HG02884 (cell line): ENCODE measurements around the gene P2RY6.

Experiments used
- ATAC-seq: cut with Tn5 transposase; IDR thresholded peaks from one replicate; pipeline ENCODE4 v1.9.1; 2021; ENCODE audit warnings: mild to moderate bottlenecking, moderate library complexity; ENCODE audit not compliant: unreplicated experiment

Gene P2RY6

GRCh38 chr11:73295241-73295995 lies 23.3 kb downstream of the P2RY6 start:
- no peak for ATAC-seq

DNA sequence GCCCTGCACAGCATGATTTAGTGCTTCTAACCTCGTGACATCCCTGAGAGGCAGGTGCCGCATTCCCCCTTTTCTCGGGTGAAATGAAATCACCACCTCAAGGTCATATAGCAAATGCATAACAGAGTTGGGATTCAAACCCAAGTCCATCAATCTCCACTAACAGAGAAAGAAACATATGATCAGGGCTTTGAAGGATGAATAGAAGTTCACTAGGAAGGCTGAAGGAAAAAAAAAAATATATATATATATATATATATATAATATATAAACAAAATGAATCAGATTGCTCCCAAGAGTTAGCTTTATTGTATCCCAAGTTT lies 23.8 kb downstream of the P2RY6 start:
- ATAC-seq: no peak

DNA sequence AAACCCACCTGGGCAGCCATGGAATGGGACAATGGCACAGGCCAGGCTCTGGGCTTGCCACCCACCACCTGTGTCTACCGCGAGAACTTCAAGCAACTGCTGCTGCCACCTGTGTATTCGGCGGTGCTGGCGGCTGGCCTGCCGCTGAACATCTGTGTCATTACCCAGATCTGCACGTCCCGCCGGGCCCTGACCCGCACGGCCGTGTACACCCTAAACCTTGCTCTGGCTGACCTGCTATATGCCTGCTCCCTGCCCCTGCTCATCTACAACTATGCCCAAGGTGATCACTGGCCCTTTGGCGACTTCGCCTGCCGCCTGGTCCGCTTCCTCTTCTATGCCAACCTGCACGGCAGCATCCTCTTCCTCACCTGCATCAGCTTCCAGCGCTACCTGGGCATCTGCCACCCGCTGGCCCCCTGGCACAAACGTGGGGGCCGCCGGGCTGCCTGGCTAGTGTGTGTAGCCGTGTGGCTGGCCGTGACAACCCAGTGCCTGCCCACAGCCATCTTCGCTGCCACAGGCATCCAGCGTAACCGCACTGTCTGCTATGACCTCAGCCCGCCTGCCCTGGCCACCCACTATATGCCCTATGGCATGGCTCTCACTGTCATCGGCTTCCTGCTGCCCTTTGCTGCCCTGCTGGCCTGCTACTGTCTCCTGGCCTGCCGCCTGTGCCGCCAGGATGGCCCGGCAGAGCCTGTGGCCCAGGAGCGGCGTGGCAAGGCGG lies 24.5 kb downstream of the P2RY6 start:
- ATAC-seq: no peak

DNA sequence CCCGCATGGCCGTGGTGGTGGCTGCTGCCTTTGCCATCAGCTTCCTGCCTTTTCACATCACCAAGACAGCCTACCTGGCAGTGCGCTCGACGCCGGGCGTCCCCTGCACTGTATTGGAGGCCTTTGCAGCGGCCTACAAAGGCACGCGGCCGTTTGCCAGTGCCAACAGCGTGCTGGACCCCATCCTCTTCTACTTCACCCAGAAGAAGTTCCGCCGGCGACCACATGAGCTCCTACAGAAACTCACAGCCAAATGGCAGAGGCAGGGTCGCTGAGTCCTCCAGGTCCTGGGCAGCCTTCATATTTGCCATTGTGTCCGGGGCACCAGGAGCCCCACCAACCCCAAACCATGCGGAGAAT lies 25.1 kb downstream of the P2RY6 start:
- ATAC-seq: no peak

GRCh38 chr11:73297702-73298101 lies 25.6 kb downstream of the P2RY6 start:
- ATAC-seq: no peak

DNA sequence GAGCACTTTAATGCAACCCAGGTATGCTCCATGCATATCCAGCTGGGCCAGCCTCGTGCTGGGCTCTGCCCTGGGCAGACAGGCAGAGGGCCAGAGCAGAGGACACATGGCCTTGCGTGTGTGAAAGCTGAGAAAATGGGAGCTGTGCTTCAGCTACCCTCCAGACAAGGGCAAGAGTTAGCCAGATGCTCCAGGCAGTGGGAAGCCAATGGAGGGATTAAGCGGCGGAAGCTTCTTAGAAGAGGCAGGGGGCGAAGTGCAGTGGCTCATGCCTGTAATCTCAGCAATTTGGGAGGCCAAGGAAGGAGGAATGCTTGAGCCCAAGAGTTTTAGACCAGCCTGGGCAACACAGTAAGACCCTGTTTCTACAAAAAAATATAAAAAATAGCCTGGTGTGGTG lies 26.1 kb downstream of the P2RY6 start:
- ATAC-seq: no peak

GRCh38 chr11:73299751-73300150 lies 27.6 kb downstream of the P2RY6 start:
- ATAC-seq: no peak

DNA sequence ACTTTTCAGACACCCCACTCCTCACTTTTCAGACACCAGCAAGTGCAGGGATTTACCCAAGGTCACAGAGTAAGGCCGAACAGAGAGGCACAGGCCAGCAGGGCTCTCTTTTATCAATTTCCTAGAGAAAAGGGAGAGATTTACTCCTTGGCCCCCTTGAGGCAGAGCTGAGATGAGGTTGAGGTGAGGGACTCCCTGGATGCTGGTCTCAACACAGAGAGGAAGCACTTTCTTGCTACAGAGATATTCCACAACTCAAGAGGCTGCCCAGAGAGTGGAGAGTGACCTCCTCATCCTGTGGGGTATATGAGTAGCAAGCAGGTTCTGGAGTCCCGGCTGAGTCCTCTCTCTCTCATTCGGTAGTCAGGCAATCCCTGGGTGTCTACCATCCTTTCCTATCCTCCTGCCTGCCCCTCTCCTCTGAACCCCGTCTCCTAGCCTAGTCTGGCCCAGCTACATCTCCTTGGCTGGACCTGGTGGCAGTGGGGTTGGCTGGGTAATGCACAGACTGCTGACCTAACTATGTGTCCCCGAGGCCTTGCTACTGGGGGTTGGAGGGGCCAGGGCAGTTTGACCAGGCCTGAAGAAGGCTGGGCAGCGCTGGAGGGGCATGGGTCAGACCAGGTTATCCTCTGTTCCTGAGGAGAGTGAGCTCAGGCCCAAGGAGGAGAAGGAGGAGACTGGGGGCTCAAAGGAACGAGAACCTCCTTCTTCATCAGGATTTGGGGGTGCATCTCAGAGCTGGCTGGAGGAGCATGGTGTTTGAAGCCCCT lies 34.1 kb downstream of the P2RY6 start:
- no peak for ATAC-seq

- ATAC-seq: no peak
These were observed 34.8 kb downstream of the P2RY6 start for GRCh38 chr11:73306977-73307322.

GRCh38 chr11:73307323-73308002 lies 35.3 kb downstream of the P2RY6 start:
- peak; percentile 52 for ATAC-seq

GRCh38 chr11:73308003-73308960 lies 36.1 kb downstream of the P2RY6 start, which contains the start of gene ARHGEF17:
ARHGEF17 (plus strand) TSS chr11:73308276; CDS start chr11:73308639, 363 bp downstream.
- peak; percentile 22 for ATAC-seq

DNA sequence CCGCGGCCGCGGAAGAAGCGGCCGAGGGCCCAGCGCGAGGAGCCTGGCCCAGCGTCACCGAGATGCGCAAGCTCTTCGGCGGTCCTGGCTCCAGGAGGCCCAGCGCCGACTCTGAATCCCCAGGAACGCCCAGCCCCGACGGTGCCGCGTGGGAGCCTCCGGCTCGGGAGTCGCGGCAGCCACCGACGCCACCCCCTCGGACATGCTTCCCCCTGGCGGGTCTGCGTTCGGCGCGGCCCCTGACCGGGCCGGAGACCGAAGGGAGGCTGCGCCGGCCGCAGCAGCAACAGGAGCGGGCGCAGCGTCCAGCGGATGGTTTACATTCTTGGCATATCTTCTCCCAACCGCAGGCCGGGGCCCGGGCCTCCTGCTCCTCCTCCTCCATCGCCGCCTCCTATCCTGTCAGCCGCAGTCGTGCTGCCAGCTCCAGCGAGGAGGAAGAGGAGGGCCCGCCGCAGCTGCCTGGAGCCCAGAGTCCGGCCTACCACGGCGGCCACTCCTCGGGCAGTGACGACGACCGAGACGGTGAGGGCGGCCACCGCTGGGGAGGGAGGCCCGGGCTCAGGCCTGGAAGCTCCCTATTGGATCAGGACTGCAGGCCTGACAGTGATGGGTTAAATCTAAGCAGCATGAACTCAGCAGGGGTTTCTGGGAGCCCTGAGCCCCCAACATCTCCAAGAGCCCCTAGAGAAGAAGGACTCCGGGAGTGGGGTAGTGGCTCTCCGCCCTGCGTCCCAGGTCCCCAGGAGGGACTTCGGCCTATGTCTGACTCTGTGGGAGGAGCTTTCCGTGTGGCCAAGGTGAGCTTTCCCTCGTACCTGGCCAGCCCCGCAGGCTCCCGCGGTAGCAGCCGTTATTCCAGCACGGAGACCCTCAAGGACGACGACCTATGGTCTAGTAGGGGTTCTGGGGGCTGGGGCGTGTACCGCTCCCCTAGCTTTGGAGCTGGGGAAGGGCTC lies 37.1 kb downstream of the P2RY6 start:
- ATAC-seq: no peak

- no peak for ATAC-seq
These were observed 37.9 kb downstream of the P2RY6 start for GRCh38 chr11:73310076-73310475.

DNA sequence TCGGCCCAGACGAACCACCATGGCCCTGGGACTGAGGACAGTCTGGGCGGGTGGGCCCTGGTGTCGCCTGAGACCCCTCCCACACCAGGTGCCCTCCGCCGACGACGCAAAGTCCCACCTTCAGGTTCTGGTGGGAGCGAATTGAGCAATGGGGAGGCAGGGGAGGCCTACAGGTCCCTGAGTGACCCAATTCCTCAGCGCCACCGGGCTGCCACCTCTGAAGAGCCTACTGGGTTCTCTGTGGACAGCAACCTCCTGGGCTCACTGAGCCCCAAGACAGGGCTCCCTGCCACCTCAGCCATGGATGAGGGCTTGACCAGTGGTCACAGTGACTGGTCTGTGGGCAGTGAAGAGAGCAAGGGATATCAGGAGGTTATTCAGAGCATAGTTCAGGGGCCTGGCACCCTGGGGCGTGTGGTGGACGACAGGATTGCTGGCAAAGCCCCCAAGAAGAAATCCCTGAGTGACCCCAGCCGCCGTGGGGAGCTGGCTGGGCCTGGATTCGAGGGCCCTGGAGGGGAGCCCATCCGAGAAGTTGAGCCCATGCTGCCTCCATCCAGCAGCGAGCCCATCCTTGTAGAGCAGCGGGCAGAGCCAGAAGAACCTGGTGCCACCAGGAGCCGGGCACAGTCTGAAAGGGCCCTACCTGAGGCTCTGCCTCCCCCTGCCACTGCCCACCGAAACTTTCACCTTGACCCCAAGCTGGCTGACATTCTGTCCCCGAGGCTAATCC lies 38.7 kb downstream of the P2RY6 start:
- no peak for ATAC-seq

DNA sequence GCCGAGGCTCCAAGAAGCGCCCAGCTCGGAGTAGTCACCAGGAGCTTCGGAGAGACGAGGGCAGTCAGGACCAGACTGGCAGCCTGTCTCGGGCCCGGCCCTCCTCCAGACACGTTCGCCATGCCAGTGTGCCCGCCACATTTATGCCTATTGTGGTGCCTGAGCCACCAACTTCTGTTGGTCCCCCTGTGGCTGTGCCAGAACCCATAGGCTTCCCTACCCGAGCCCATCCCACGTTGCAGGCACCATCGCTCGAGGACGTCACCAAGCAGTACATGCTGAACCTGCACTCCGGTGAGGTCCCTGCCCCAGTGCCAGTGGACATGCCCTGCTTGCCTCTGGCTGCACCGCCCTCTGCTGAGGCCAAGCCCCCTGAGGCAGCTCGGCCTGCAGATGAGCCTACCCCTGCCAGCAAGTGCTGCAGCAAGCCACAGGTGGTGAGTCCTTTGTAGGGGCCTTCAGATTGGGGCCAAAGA lies 39.3 kb downstream of the P2RY6 start:
- ATAC-seq: no peak

DNA sequence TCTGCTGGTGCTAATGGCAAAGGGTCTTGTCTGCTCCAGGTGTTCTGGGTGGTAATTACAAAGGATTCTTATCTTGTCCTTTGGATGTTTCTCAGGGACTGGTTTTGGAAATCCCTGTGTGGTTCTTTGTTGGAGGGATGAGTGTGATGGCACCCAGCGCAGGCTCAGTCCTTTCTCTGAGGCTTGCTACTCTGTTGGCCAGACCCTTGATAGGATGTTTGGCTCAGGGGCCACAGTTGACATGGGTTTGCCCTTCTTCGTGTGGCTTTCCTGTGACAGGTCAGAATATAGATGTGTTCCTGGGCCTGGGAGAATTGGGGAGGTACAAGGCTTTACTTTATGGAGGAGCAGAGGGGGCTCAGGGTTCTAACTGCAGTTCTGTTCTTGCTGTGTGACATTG lies 39.9 kb downstream of the P2RY6 start:
- no peak for ATAC-seq

DNA sequence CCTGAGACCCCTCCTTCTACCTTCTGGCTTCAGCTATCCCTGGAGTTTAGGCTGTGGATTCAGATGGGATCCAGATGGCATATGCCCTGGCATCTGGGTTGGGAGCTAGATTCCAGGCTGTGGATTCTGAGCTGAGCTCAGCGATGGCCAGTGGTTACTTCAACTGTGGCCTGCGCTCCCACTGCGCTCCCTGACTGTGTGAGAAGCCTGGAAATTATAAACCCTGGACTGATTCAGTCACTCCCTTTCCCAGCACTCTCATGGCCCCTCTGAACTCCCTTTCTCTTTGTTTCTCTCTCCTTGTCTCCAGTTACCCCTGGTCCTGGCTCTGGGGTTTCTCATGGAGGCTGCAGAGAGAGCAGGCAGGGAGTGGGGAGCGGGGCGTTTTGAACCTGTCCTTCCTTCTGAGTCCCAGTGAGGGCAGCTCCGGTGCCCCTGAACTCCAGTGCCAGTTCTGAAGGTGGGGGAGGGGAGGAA lies 40.8 kb downstream of the P2RY6 start:
- ATAC-seq: no peak

DNA sequence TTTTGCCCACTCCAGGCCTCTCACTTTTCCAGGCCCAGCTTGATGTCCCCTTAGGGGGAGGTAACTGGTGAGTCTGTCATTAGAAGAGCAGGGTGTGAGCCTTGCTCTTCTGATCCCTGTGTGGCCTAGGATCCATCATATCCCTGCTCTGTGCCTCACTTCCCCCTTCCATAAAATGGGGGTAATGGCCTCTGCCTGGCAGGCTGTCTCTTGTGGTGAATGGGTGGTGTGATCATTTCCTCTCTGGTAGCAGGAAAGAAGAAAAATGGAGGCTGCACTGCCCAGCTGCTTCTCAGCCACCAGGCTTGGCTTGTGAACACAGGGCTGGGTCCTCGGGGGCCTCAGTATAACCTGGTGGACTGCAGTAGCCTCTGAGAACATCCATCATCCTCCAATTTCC lies 41.5 kb downstream of the P2RY6 start:
- ATAC-seq: no peak
